Stimulated activated CD4-positive, alpha-beta T cell treated with anti-CD3 and anti-CD28 coated beads, Interleukin-15, amount 100 ng/mL, for 48 hours (primary cell): ENCODE results near the gene SEMA3E.

Experiments
- DNase-seq, 2 donors: peaks; one replicate each; pipeline ENCODE4 v3.0.0-alpha.2; 2020; ENCODE audit warnings: low read depth in 2 of 2

The SEMA3E gene

GRCh38 chr7:83640731-83641537 is 8.0 kb downstream of the SEMA3E start:
- DNase-seq: no peak

- DNase-seq: no peak
Observed at GRCh38 chr7:83640240-83640639, 8.7 kb downstream of the SEMA3E start.

- no peak for DNase-seq
Observed at GRCh38 chr7:83633516-83633915, 15.4 kb downstream of the SEMA3E start.

- no peak for DNase-seq
Observed at GRCh38 chr7:83629117-83629880, 19.6 kb downstream of the SEMA3E start.

- DNase-seq: no peak
Observed at GRCh38 chr7:83617858-83618257, 31.1 kb downstream of the SEMA3E start.

- no peak for DNase-seq
Observed at GRCh38 chr7:83614112-83614511, 34.8 kb downstream of the SEMA3E start.

- DNase-seq: no peak
Observed at GRCh38 chr7:83613232-83613631, 35.7 kb downstream of the SEMA3E start.

GRCh38 chr7:83611776-83612175 is 37.2 kb downstream of the SEMA3E start:
- no peak for DNase-seq

GRCh38 chr7:83610649-83611304 is 38.2 kb downstream of the SEMA3E start:
- DNase-seq: no peak

- DNase-seq: no peak
Observed at GRCh38 chr7:83608716-83609115, 40.2 kb downstream of the SEMA3E start.

GRCh38 chr7:83603649-83604048 is 45.3 kb downstream of the SEMA3E start:
- no peak for DNase-seq

GRCh38 chr7:83599131-83599530 is 49.8 kb downstream of the SEMA3E start:
- DNase-seq: no peak

- no peak for DNase-seq
Observed at GRCh38 chr7:83593921-83594475, 54.9 kb downstream of the SEMA3E start.

- no peak for DNase-seq
Observed at GRCh38 chr7:83588602-83589240, 60.2 kb downstream of the SEMA3E start.

- no peak for DNase-seq
Observed at GRCh38 chr7:83586281-83586680, 62.7 kb downstream of the SEMA3E start.

GRCh38 chr7:83581667-83582435 is 67.1 kb downstream of the SEMA3E start:
- no peak for DNase-seq

- no peak for DNase-seq
Observed at GRCh38 chr7:83579740-83580139, 69.2 kb downstream of the SEMA3E start.

GRCh38 chr7:83575436-83575835 is 73.5 kb downstream of the SEMA3E start:
- no peak for DNase-seq

- no peak for DNase-seq
Observed at GRCh38 chr7:83574616-83575015, 74.3 kb downstream of the SEMA3E start.

- DNase-seq: no peak
Observed at GRCh38 chr7:83562960-83563359, 86.0 kb downstream of the SEMA3E start.

- DNase-seq: no peak
Observed at GRCh38 chr7:83562289-83562688, 86.7 kb downstream of the SEMA3E start.
